ENCODE measurements around the gene BTNL9.
"Not testable (repeated sequence)": the region's sequence is repeated elsewhere in the genome, so short reads cannot be mapped to it uniquely, and the experiment has no call there.

BTNL9 gene
- 0 reads per million in 4 experiments for total RNA-seq

GRCh38 chr5:181039931-181040630 lies at the start of gene BTNL9:
BTNL9 (plus strand) TSS chr5:181040266; CDS start chr5:181045490, 5,224 bp downstream.
- no peak for DNase-seq

- no peak for DNase-seq
Observed at GRCh38 chr5:180990882-180991242, 49.2 kb upstream of the BTNL9 start.

GRCh38 chr5:181001947-181002346 lies 38.1 kb upstream of the BTNL9 start:
- DNase-seq: no peak

GRCh38 chr5:181005791-181006190 lies 34.3 kb upstream of the BTNL9 start:
- DNase-seq: no peak

- DNase-seq: no peak
Observed at GRCh38 chr5:181008136-181008535, 31.9 kb upstream of the BTNL9 start.

GRCh38 chr5:181010018-181010417 lies 30.0 kb upstream of the BTNL9 start:
- DNase-seq: not testable (repeated sequence)

GRCh38 chr5:181014654-181015053 lies 25.4 kb upstream of the BTNL9 start:
- DNase-seq: not testable (repeated sequence)

GRCh38 chr5:181017448-181017847 lies 22.6 kb upstream of the BTNL9 start:
- not testable (repeated sequence) for DNase-seq

GRCh38 chr5:181020688-181021087 lies 19.4 kb upstream of the BTNL9 start:
- no peak for DNase-seq

- DNase-seq: no peak
Observed at GRCh38 chr5:181024245-181025064, 15.6 kb upstream of the BTNL9 start.

GRCh38 chr5:181027452-181028031 lies 12.5 kb upstream of the BTNL9 start:
- DNase-seq: no peak

- no peak for DNase-seq
Observed at GRCh38 chr5:181028032-181028819, 11.8 kb upstream of the BTNL9 start.

- no peak for DNase-seq
Observed at GRCh38 chr5:181031716-181032115, 8.3 kb upstream of the BTNL9 start.

- no peak for DNase-seq
Observed at GRCh38 chr5:181035991-181036815, 3.9 kb upstream of the BTNL9 start.

GRCh38 chr5:181036816-181037364 lies 3.2 kb upstream of the BTNL9 start:
- no peak for DNase-seq

- DNase-seq: no peak
Observed at GRCh38 chr5:181037365-181037861, 2.7 kb upstream of the BTNL9 start.

GRCh38 chr5:181039471-181039870 lies 595 bp upstream of the BTNL9 start:
- no peak for DNase-seq

GRCh38 chr5:181040631-181040945 lies 522 bp downstream of the BTNL9 start:
- no peak for DNase-seq

- no peak for DNase-seq
Observed at GRCh38 chr5:181041043-181041442, 977 bp downstream of the BTNL9 start.

GRCh38 chr5:181042036-181042713 lies 2.1 kb downstream of the BTNL9 start:
- no peak for DNase-seq

GRCh38 chr5:181042722-181043121 lies 2.7 kb downstream of the BTNL9 start:
- no peak for DNase-seq
